SJCRH30 (cell line): ENCODE results near the gene TMEM95. TPM values are rescaled to one million over a fixed set of nuclear protein-coding genes. Genes with fewer than 3 reads are reported as not detected.

Experiments
- total RNA-seq: library from RNA; depleted of rRNA; stranded (reverse); fragments of >200 nt; shearing (Covaris generic); gene quantifications from 2 replicates; pipeline ENCODE4 v1.2.3, GENCODE V29; 2014; rRNA removed

Gene TMEM95
- total RNA-seq, 1 experiment from 2014 or later: not detected

Other genes with a start within 250 kb of the TMEM95 start
- not detected in 2 replicates for gene ASGR2, start 240.3 kb upstream of the TMEM95 start, total RNA-seq
- 0.79 and 0.84 TPM in 2 replicates for gene ASGR1, start 175.8 kb upstream of the TMEM95 start, total RNA-seq
- gene DLG4, start 135.3 kb upstream of the TMEM95 start, total RNA-seq: 1.9 and 3.9 TPM in 2 replicates
- gene ACADVL, start 135.2 kb upstream of the TMEM95 start, total RNA-seq: 44.6 and 64.2 TPM in 2 replicates
- gene DVL2, start 120.6 kb upstream of the TMEM95 start, total RNA-seq: 33.4 and 39.0 TPM in 2 replicates
- 28.7 and 30.9 TPM in 2 replicates for gene PHF23, start 115.7 kb upstream of the TMEM95 start, total RNA-seq
- 139 and 141 TPM in 2 replicates for gene GABARAP, start 112.7 kb upstream of the TMEM95 start, total RNA-seq
- gene CTDNEP1, start 103.4 kb upstream of the TMEM95 start, total RNA-seq: 36.1 and 36.9 TPM in 2 replicates
- gene ELP5, start 102.9 kb upstream of the TMEM95 start, total RNA-seq: 39.6 and 43.8 TPM in 2 replicates
- 0.25 and 0.34 TPM in 2 replicates for gene CLDN7, start 92.7 kb upstream of the TMEM95 start, total RNA-seq
- 1.3 and 1.5 TPM in 2 replicates for gene SLC2A4, start 73.4 kb upstream of the TMEM95 start, total RNA-seq
- not detected in 2 replicates for gene YBX2, start 60.5 kb upstream of the TMEM95 start, total RNA-seq
- gene EIF5A, start 47.5 kb upstream of the TMEM95 start, total RNA-seq: 339 and 372 TPM in 2 replicates
- 32.2 and 39.7 TPM in 2 replicates for gene GPS2, start 39.8 kb upstream of the TMEM95 start, total RNA-seq
- 18.7 and 19.7 TPM in 2 replicates for gene NEURL4, start 25.8 kb upstream of the TMEM95 start, total RNA-seq
- 0.20 and 0.67 TPM in 2 replicates for gene ACAP1, start 18.6 kb upstream of the TMEM95 start, total RNA-seq
- gene KCTD11, start 3.0 kb upstream of the TMEM95 start, total RNA-seq: 1.7 and 2.6 TPM in 2 replicates
- not detected in 2 replicates for gene TNK1, start 25.9 kb downstream of the TMEM95 start, total RNA-seq
- gene PLSCR3, start 39.4 kb downstream of the TMEM95 start, total RNA-seq: 5.9 and 6.7 TPM in 2 replicates
- 62.4 and 71.8 TPM in 2 replicates for gene TMEM256, start 48.9 kb downstream of the TMEM95 start, total RNA-seq
- 5.0 and 6.8 TPM in 2 replicates for gene NLGN2, start 52.7 kb downstream of the TMEM95 start, total RNA-seq
- gene SPEM1, start 65.2 kb downstream of the TMEM95 start, total RNA-seq: not detected in 2 replicates
- gene SPEM2, start 70.5 kb downstream of the TMEM95 start, total RNA-seq: not detected in 2 replicates
- not detected in 2 replicates for gene SPEM3, start 73.7 kb downstream of the TMEM95 start, total RNA-seq
- 0.10 and 0.53 TPM in 2 replicates for gene TMEM102, start 80.3 kb downstream of the TMEM95 start, total RNA-seq
- 4.0 and 5.0 TPM in 2 replicates for gene FGF11, start 84.4 kb downstream of the TMEM95 start, total RNA-seq
- gene CHRNB1, start 89.9 kb downstream of the TMEM95 start, total RNA-seq: 33.3 and 36.9 TPM in 2 replicates
- 4.7 and 5.3 TPM in 2 replicates for gene ZBTB4, start 124.5 kb downstream of the TMEM95 start, total RNA-seq
- gene SLC35G6, start 126.3 kb downstream of the TMEM95 start, total RNA-seq: not detected in 2 replicates
- gene POLR2A, start 129.2 kb downstream of the TMEM95 start, total RNA-seq: 27.7 and 32.0 TPM in 2 replicates
- not detected in 2 replicates for gene TNFSF12, start 193.9 kb downstream of the TMEM95 start, total RNA-seq
- gene TNFSF13, start 203.6 kb downstream of the TMEM95 start, total RNA-seq: 0.40 and 0.41 TPM in 2 replicates
- 63.8 and 73.6 TPM in 2 replicates for gene SENP3, start 206.8 kb downstream of the TMEM95 start, total RNA-seq
- 0.18 TPM in 1 of 2 replicates, not detected in the other for gene CD68, start 224.5 kb downstream of the TMEM95 start, total RNA-seq
- 44.1 and 49.9 TPM in 2 replicates for gene MPDU1, start 228.7 kb downstream of the TMEM95 start, total RNA-seq
- 0.10 and 0.30 TPM in 2 replicates for gene SOX15, start 234.9 kb downstream of the TMEM95 start, total RNA-seq